Activated T-helper 17 cell treated with anti-CD3 and anti-CD28 coated beads, Interleukin-2, amount 50 U/mL, for 72 hours (primary cell): ENCODE results near the gene SLC25A25. TPM values are rescaled to one million over a fixed set of nuclear protein-coding genes. Genes with fewer than 3 reads are reported as not detected.

Experiments used
- ATAC-seq: fragments of 150-1000 bp; cut with Tn5 transposase; replicated peaks from 2 replicates; pipeline ENCODE4 v1.10.0; 2021; ENCODE audit warnings: mild to moderate bottlenecking, moderate library complexity
- H3K27ac Mint-ChIP-seq: one replicate; pipeline ENCODE4 v1.8.0; 2022; ENCODE audit warnings: mixed read lengths
- H3K27me3 Mint-ChIP-seq: one replicate; pipeline ENCODE4 v1.8.0; 2022; ENCODE audit warnings: mixed read lengths
- H3K36me3 Mint-ChIP-seq: one replicate; pipeline ENCODE4 v1.8.0; 2022; ENCODE audit warnings: low read depth, mild to moderate bottlenecking, mixed read lengths
- H3K4me1 Mint-ChIP-seq: one replicate; pipeline ENCODE4 v1.8.0; 2022; ENCODE audit warnings: mixed read lengths
- H3K4me3 Mint-ChIP-seq: one replicate; pipeline ENCODE4 v1.8.0; 2022; ENCODE audit warnings: mild to moderate bottlenecking, mixed read lengths
- H3K9me3 Mint-ChIP-seq: one replicate; pipeline ENCODE4 v1.8.0; 2022; ENCODE audit warnings: mixed read lengths
- total RNA-seq, 2 donors: library from RNA; stranded (reverse); gene quantifications; one replicate each; pipeline ENCODE4 v1.2.3, GENCODE V29; 2022

Gene SLC25A25
- total RNA-seq, 2 donors from 2014 or later, result 10.8 to 12.7 TPM

DNA sequence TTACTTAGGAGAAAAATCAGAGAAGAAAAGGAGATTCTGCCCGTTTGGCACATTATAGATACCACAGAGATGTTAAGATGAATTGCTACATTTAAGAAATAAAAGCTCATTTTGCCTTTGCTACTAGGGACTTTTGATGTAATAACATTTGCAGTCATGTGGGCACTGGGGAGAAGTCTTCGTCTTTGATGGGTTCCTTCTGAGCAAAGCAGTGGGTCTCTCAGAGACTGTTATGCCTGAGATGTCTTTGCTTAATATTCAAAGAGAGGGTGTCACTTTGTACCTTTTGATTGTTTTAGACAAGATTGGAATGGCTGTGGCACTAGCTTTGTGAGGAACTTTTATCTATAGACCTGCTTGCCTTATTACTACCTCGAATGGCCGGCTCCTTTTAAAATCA lies 25.0 kb downstream of the SLC25A25 start:
- H3K27ac Mint-ChIP-seq, result peak overlapping the region; percentile 97
- H3K4me1 Mint-ChIP-seq, result peaks cover 38% of the 10 kb centered on the region
- no peaks in the 10 kb centered on the region for H3K9me3 Mint-ChIP-seq
- no peaks in the 10 kb centered on the region for H3K27me3 Mint-ChIP-seq
- peak overlapping the region; percentile 84 for H3K4me3 Mint-ChIP-seq
- no peak for ATAC-seq
- H3K36me3 Mint-ChIP-seq, result peaks cover 9% of the 10 kb centered on the region

GRCh38 chr9:128094166-128094949 lies 26.3 kb downstream of the SLC25A25 start:
- H3K36me3 Mint-ChIP-seq, result peaks cover 9% of the 10 kb centered on the region
- peaks cover 34% of the 10 kb centered on the region for H3K4me1 Mint-ChIP-seq
- H3K27ac Mint-ChIP-seq, result peak overlapping the region; percentile 97
- peak; percentile 96 for ATAC-seq
- H3K9me3 Mint-ChIP-seq, result no peaks in the 10 kb centered on the region
- no peaks in the 10 kb centered on the region for H3K27me3 Mint-ChIP-seq
- peak overlapping the region; percentile 84 for H3K4me3 Mint-ChIP-seq

DNA sequence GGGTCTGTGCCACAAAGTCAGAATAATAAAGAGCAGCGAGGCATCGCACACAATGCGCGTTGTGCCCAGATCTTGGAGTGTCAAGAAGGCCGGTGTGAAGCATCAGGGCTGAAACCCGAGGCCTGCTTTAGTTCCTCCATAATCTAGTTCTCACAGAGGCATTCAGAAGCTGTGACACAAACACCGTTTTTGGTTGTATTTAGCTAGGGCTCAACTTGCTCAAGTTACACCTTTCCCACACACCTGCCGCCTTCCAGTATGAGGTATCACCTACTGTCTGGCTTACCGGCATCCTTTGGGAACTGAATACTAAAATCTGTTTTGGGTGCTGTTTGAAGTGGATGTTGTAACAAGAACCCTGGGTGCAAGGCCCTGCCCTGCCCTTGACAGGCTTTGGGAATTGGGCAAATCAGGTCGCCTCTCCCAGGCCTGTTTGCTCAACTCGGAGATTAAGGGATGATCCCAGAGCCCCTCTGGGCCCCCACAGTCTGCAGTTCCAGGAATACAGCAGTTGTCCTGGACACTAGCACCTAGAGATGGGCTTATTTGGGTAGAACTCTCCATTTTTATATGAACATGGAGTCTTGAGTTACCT lies 27.0 kb downstream of the SLC25A25 start:
- Mint-ChIP-seq H3K9me3 (no peaks in the 10 kb centered on the region), H3K4me1 (peaks cover 37% of the 10 kb centered on the region), H3K4me3 (peak overlapping the region; percentile 84), H3K27ac (peak overlapping the region; percentile 97), H3K36me3 (peaks cover 9% of the 10 kb centered on the region), H3K27me3 (no peaks in the 10 kb centered on the region)
- ATAC-seq, result no peak

DNA sequence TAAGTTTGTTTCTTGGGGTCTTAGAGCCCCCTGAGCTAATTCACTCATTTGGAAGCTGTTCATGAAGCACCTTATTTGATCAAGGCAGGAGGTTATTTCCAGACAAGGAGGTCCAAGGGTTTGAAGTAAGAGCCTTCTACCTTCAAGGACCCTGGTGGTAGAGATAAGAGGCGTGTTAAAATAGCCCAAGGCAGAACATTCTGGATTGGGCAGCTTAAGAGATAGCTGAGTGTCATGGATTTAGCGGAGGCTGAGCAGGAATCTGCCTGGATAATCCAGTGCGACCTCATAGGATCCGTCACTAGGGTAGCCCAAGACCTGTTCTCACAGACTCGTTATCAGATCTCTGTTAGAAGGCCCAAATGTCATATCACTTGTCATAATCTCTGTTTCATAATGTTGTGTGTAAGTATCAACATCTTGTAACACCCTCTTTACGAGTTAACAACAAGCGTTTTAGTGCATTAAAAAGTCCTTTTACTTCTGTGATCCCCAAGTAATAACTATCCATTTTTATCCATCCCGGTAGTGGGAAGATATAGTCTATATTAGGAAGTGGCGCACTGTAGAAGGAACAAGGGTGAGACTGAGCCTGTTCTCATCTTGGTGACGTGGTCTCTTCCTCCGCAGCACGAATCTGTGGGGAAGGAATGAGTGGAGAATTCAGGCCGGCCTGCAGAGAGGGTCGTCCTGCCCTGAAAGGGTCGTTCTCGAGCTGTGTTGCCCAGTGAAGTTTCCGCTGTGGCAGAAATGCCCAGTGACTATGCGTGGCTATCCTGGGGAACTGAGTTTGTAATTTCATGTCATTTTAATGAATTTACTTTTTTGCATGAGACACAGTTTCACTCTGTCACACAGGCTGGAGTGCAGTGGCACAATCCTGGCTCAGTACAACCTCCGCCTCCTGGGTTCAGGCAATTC lies 28.8 kb downstream of the SLC25A25 start:
- no peaks in the 10 kb centered on the region for H3K9me3 Mint-ChIP-seq
- no peak for ATAC-seq
- peak overlapping the region; percentile 48 for H3K27ac Mint-ChIP-seq
- peaks cover 33% of the 10 kb centered on the region for H3K4me1 Mint-ChIP-seq
- H3K4me3 Mint-ChIP-seq, result peak overlapping the region; percentile 51
- peaks cover 19% of the 10 kb centered on the region for H3K36me3 Mint-ChIP-seq
- H3K27me3 Mint-ChIP-seq, result no peaks in the 10 kb centered on the region

DNA sequence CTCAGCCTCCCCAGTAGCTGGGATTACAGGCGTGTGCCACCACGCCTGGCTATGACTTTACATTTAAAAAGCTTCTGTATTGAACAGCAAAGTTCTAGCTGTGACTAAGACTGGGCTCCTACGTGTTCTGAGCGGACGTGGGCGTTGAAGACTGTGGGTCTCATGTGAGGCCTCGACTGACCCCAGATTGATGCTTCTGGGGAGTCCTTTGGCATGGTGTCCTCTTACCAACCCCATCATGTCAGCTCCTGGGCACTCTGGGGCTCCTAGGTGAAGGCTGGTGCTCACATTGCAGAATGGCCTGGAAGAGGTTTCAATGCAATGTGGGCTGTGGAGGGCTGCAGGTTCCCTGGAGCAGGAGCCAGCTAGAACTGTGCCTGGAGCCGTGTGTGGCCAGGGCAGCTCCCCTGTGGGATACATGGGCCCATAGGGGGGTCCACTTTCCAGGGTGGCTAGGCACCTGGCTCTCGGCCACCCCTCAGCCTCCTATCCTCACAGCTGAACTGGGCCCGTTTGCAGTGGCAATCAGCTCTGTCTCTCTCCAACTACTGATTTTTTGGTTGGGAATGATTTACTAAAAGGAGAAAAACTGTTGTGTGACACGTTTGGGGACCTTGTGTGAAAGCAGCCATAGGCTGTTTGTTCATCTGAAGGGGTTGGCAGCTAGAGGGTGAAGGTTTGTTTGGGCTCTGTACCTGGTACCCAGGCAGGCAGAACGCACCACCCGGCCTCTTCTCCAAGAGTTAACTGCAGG lies 29.7 kb downstream of the SLC25A25 start:
- ATAC-seq, result no peak
- Mint-ChIP-seq H3K4me3 (peak overlapping the region; percentile 51), H3K36me3 (peaks cover 28% of the 10 kb centered on the region), H3K4me1 (peaks cover 30% of the 10 kb centered on the region), H3K27ac (peak overlapping the region; percentile 48), H3K27me3 (no peaks in the 10 kb centered on the region), H3K9me3 (no peaks in the 10 kb centered on the region)

- Mint-ChIP-seq H3K27ac (peak overlapping the region; percentile 17), H3K4me3 (peak overlapping the region; percentile 51), H3K36me3 (peaks cover 36% of the 10 kb centered on the region), H3K4me1 (peaks cover 27% of the 10 kb centered on the region), H3K9me3 (no peaks in the 10 kb centered on the region), H3K27me3 (no peaks in the 10 kb centered on the region)
- ATAC-seq, result peak; percentile 23
Observed at GRCh38 chr9:128098297-128099230, 30.5 kb downstream of the SLC25A25 start.

- Mint-ChIP-seq H3K27me3 (no peaks in the 10 kb centered on the region), H3K4me3 (peak overlapping the region; percentile 37), H3K9me3 (no peaks in the 10 kb centered on the region), H3K4me1 (peaks cover 25% of the 10 kb centered on the region), H3K27ac (peak overlapping the region; percentile 62), H3K36me3 (peaks cover 40% of the 10 kb centered on the region)
- ATAC-seq, result no peak
Observed at GRCh38 chr9:128099231-128099931, 31.3 kb downstream of the SLC25A25 start.

- Mint-ChIP-seq H3K9me3 (no peaks in the 10 kb centered on the region), H3K27ac (peak overlapping the region; percentile 62)
Observed at GRCh38 chr9:128099932-128100491, 32.0 kb downstream of the SLC25A25 start.

GRCh38 chr9:128100581-128100980 lies 32.5 kb downstream of the SLC25A25 start:
- H3K4me1 Mint-ChIP-seq, result peaks cover 19% of the 10 kb centered on the region
- no peak overlapping the region for H3K4me3 Mint-ChIP-seq
- ATAC-seq, result no peak
- peaks cover 46% of the 10 kb centered on the region for H3K36me3 Mint-ChIP-seq
- no peaks in the 10 kb centered on the region for H3K9me3 Mint-ChIP-seq
- H3K27me3 Mint-ChIP-seq, result no peaks in the 10 kb centered on the region
- H3K27ac Mint-ChIP-seq, result peak overlapping the region; percentile 62

More at GRCh38 chr9:128099932-128100491, 32.0 kb downstream of the SLC25A25 start:
- H3K4me3 Mint-ChIP-seq, result peak overlapping the region; percentile 37
- no peaks in the 10 kb centered on the region for H3K27me3 Mint-ChIP-seq
- H3K4me1 Mint-ChIP-seq, result peaks cover 19% of the 10 kb centered on the region
- peaks cover 40% of the 10 kb centered on the region for H3K36me3 Mint-ChIP-seq
- peak; percentile 37 for ATAC-seq

- Mint-ChIP-seq H3K27ac (peak overlapping the region; percentile 62), H3K4me1 (peaks cover 19% of the 10 kb centered on the region), H3K36me3 (peaks cover 51% of the 10 kb centered on the region), H3K27me3 (no peaks in the 10 kb centered on the region), H3K4me3 (no peak overlapping the region), H3K9me3 (no peaks in the 10 kb centered on the region)
- no peak for ATAC-seq
Observed at GRCh38 chr9:128101231-128101661, 33.2 kb downstream of the SLC25A25 start.

GRCh38 chr9:128101690-128102089 lies 33.7 kb downstream of the SLC25A25 start:
- H3K4me3 Mint-ChIP-seq, result no peak overlapping the region
- no peaks in the 10 kb centered on the region for H3K27me3 Mint-ChIP-seq
- H3K36me3 Mint-ChIP-seq, result peaks cover 56% of the 10 kb centered on the region
- H3K4me1 Mint-ChIP-seq, result peaks cover 19% of the 10 kb centered on the region
- no peaks in the 10 kb centered on the region for H3K9me3 Mint-ChIP-seq
- peak overlapping the region; percentile 79 for H3K27ac Mint-ChIP-seq
- no peak for ATAC-seq

DNA sequence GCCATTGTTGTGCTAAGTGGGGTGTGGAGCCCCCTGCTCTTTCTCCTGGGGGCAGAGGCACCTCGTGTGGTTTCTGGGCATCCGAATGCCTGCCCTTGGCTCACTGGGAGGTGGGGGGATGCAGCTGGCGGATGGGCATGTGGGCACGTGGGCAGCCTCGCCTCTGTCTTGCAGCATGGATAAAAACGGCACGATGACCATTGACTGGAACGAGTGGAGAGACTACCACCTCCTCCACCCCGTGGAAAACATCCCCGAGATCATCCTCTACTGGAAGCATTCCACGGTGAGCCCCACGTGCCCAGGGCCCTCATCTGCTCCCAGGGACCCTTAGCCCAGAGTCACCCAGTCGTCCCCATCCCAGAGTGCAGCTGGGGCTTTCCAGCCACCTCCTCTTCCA lies 34.2 kb downstream of the SLC25A25 start:
- Mint-ChIP-seq H3K36me3 (peaks cover 61% of the 10 kb centered on the region), H3K4me1 (peaks cover 19% of the 10 kb centered on the region), H3K9me3 (no peaks in the 10 kb centered on the region), H3K27ac (peak overlapping the region; percentile 79), H3K27me3 (no peaks in the 10 kb centered on the region), H3K4me3 (no peak overlapping the region)
- no peak for ATAC-seq
